ENCODE results near the gene CFAP299.

The CFAP299 gene

DNA sequence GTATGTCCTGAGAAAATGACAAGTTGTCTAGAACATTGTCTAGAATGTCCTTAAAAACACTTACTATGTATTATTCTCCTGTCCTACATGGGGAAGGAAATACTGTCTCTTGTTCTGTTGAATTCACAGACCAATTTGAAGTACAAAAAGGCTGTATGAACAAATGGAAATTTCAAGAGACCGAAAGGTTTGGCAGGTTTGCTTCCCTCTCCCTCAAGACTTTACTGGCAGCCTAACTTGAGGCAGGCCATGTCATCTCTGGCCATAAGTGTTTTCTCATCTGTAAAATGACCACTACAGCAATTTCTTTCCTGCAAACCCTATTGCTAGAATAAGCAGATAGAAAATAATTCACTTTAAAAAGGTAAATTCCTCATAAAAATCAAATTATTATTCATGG, 503.8 kb downstream of the CFAP299 start:
- DNase-seq (ENCODE audit: low read depth): no peak

DNA sequence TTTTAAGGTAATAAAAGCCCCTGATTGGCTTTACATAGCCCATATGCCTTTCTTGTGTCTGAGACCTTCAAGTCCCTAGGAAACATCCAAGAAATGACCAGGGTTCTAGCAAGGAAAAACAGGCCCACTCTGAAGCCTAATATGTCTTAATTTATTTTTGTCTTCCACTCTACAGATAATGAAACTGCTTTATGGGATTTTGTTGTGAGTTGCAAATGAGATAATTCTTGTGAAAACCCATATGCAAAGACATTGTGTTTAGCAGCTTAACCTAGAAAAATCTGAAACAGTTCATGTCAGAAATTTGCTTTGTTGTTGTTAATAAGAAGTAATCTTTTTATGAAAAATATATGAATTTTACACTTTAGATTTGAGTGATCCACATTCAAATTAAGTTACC, 504.3 kb downstream of the CFAP299 start:
- no peak for DNase-seq (ENCODE audit: low read depth)

DNA sequence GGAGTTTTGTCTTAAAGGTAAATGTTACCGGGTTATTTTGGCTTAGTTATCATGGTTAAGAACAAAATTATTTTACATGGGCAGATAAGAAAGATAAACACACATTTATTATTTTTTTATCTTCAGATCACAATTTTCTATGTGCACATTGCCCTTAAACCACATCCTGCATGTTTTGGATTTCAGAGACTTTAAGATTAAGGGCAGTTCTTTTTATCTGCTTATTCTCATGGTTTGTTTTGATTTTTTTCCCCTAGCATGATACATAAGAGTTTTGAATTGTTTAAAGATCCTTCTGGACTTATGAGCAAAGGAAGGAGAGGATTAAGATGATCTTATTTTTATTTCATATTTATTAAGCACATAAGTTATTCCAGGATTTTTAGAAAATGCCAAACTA, 504.9 kb downstream of the CFAP299 start:
- DNase-seq (ENCODE audit: low read depth): no peak

DNA sequence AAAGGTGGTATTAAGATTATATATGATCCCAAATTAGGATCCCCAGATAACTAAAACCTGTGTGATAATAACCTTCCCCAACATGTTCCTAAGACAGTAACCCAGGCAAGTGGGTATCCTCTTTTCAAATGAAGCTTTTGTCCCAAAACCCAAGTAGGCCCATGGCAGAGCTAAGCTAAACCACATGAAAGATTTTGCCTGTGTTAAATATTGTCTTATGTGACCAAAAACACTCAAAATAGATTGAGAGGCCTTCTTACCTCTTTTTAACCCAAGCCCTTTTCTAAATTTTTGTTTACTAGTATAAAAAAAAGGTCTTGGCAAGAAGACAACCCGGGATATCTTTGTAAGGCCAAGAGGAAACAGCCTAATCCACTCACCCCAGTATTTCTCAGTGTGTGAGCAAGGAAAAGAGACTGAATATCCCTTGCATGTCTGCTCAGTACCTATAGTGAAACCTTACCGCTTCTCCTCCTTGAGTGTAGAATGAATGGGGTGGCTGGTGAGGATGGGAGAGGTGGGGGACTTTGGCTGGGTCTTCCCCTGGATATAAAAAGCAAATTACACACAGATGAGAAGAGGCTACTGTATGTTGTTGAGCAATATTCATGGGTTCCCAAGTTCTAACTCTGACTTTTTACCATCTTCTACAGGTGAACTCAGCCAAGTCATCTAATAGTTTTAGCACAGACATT, 506.2 kb downstream of the CFAP299 start:
- no peak for DNase-seq (ENCODE audit: low read depth)

DNA sequence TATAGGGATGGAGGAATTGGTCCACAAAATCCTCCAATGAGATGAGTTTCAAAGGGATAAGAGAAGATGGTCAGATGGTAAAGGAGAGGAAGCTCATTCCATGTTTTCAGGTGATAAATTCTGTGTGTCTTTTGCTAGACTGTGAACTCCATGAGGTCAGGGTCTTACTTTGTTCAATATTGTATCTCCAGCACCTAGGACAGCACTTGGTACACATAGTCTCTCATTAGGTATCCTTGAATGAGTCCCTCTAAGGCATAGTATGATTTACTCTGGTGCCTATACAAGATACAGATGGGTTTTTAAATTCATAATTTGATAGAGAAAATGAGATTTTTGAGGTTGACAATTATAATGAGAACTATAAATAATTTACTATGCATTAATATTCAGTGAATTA, 510.7 kb downstream of the CFAP299 start:
- no peak for DNase-seq (ENCODE audit: low read depth)

DNA sequence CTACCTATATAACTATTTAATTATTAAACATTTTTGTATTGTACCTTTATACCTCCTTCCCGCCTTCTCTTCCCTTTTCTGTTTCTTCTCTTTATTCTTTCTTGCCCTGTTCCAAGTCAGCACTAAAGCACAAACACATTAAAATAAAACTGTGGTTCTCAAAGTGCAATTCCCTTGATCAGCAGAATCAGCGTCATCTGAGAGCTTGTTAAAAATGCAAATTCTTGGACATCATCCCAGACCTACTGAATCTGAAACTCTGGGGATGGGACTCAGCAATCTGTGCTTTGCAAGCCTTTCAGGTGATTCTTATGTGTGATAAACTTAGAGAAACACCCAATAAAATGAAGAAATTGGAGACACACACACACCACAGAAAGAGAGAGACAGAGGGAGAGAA, 516.5 kb downstream of the CFAP299 start:
- no peak for DNase-seq (ENCODE audit: low read depth)

DNA sequence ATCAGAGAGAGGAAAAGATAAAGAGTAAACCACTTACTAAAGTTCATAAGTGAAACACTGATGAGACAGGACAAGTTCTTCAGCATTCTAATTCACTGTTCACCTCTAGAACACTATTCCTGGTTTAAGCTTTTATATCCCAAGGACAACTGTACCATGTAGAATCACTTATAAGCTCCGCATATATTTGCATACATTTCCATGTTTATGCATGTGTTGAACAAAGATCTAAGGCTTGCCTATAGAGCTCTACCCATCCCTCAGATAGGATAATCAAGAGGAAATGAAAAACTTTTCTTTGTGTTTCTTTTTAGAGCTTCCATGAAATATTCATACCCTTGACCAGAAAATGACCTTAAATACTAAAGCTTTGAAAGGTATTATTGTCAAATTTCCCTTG, 538.0 kb downstream of the CFAP299 start:
- no peak for DNase-seq (ENCODE audit: low read depth)

DNA sequence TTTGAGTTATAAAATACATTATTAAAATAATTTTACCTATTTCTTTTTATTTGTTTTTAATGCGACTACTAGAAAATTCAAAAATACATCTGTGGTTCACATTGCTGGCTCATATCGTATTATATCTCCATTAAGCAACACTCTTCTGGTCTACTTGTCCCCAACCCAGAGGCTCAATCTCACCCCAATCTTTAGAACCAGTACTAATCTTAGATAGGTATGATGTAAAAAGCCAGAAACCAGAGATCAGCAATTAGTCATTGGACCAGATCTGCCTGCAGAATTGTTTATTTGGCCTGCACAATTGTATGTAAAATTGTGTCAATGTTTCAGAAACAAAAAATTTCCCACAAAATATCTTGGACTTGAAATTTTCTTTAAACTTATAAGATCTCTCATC, 539.4 kb downstream of the CFAP299 start:
- DNase-seq (ENCODE audit: low read depth): no peak

DNA sequence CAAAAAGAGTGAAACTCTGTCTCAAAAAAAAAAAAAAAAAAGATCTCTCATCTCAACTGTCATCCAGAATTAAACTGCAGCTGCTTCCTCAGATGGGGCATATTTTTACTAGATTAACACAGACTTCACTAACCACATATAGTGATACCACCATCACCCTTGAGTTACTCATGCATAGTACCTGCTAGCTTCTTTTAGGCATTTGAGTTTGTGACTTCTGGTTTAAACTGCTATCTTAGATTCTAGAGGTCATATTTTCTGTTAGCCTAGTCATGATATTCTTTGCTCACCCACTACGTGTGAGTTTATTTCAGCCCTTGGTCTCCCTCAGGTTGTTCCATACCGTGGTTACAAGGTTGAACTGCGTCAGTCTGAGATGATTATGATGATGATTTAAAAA, 540.1 kb downstream of the CFAP299 start:
- no peak for DNase-seq (ENCODE audit: low read depth)

DNA sequence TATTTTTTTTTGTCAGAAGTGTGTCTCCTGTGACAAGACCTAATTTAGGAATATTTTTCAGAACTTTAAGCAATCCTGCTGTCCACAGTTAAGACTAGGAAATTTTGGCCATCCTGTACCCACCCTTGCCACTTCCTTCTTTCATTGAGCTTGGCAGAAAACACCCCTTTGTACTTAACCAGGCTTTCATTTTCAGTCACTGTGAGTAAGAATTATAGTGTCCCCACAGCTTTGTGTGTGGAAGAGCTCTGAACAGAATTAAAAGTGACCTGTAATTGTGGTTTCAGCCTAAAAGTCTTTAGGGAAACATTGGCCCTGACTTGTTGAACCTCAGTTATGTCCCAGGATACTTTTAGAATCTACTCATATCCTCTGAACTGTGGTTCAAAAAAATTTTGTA, 541.3 kb downstream of the CFAP299 start:
- no peak for DNase-seq (ENCODE audit: low read depth)

DNA sequence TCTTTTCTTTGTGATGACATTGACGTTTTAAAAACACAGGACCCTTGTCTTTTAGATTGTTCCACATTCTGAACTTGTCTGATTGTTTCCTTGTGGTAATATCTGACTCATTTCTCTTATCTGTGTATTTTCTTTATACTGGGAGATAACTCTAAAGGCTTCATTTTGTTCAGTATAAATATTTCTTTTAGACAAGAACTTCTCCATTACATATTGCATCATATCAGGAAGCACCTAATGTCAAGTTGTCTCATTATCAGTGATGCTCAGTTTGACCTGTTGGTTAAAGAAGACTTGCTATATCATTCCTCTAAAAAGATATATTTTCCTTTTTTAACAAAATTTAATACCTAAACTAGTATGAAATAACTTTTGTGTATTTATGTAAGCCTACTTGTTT, 542.7 kb downstream of the CFAP299 start:
- DNase-seq (ENCODE audit: low read depth): no peak

DNA sequence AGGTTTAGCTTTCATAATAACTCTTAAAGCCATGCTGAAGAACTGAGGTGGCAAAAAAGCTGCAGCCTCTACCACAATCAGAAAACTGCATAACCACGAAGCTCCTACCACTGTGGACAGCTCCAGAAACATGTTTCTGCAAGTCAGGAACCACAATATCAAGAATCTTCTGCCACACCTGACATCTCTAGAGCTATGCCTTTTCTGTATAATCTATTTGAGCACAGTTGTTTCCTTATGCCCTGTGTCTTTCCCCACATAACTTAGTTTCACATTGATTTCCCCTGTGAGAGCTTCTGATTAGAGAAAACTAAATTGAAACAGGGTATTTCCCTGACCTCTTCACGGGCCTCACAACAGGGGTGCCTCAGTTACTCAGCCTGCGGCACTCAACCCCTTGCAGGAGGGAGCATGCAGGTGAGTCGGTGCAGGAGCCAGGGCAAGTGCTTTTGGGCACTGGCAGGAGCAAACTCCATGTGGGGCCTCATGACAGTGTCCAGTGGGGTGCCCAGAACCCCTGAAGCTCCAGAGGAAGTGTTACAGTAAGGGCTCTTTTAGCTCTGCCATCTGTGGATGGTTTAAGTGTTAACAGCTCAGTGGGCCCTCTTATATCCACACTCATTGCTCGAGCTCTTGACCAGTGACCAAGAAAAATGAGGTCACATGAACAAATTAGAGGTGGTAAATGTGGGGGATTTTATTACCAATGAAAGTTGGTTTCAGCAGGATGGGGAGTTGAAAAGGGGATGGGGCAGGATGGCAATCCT, 562.2 kb downstream of the CFAP299 start:
- no peak for DNase-seq (ENCODE audit: low read depth)

DNA sequence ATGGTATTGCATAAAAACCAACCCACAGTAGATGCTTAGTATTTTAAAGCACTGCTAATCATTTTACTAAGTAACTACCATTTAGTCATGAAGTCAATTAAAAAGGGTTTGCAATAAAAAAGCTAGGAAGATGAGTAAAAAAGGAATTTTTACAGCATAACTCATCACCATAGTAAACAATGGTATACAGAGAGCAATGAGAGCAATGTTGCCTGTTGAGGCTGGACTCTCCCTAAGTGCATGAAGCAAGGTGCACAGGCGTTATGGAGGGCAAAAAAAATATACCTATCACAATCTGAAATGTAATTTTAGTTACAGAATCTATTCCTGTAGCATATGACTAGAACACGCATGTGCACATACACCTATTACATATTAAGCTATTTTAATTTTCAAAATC, 565.4 kb downstream of the CFAP299 start:
- no peak for DNase-seq (ENCODE audit: low read depth)

DNA sequence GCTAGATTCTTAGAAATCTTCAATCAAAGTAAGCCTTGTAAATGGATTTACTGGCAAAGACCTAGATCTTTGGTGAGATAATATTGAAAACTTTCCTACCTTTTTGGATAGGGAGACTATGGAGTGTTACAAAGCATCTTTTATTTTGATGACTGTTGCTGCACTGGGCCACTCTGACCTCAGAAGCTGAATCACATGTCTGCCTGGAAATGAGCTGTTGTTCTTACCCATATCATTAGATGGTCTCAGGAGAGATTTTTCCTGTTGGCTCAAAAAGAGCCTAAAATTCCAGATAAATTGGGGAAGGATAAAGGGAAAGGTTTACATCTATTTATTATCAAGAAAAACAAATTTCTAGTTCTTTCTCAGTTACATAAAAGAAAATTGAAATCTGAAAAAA, 567.5 kb downstream of the CFAP299 start:
- DNase-seq (ENCODE audit: low read depth): no peak

DNA sequence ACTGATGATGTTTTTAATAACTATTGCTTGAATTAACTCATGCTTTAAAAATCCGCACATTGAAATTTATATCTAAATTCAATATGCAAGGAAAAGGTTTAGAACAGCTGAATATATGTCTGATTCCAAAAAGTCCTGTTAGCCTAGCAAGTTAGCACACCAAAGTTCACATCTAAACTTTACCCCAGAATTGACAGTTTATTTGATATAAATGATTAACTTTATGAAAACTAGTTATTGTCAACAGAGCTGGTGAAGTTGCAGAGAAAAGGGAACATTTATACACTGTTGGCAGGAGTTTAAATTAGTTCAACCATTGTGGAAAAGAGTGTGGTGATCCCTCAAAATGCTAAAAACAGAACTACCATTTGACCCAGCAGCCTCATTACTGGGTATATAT, 574.4 kb downstream of the CFAP299 start:
- no peak for DNase-seq (ENCODE audit: low read depth)

DNA sequence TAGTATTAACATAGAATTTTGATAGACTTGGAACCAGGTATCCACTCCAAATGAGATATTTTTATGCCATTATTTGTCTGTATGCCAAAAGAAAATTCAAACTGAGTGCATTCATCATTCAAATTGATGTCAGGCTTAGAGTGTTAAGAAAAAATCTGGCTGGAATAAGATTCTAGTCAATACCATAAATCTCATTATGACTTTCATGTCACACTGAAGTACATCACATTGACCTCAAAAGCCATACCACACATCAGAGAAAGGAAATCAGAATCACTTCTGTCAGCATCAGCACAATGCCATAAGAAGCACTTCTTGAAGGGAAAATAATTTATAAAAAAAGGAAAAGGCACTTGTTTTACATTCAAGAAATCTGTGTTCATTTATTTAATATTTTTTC, 575.9 kb downstream of the CFAP299 start:
- DNase-seq (ENCODE audit: low read depth): no peak

DNA sequence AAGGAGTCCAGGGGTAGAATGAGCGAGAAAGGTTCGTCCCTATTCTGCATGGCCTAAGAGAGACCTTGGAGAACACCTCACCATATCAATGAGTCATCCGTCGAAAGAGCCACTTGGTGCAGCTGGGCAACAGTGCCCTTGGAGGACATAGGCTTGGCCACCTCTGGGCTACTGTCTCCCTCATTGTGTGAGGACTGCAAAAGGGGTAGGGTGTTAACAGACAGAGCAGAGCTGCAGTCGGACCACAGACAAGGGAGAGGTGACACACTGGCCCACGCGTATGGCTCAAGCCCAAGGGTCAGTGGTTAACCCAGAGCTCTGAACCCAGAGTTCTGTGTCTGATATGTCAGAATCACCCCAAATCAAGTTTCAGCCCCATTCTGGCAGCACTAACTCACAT, 576.8 kb downstream of the CFAP299 start:
- no peak for DNase-seq (ENCODE audit: low read depth)

DNA sequence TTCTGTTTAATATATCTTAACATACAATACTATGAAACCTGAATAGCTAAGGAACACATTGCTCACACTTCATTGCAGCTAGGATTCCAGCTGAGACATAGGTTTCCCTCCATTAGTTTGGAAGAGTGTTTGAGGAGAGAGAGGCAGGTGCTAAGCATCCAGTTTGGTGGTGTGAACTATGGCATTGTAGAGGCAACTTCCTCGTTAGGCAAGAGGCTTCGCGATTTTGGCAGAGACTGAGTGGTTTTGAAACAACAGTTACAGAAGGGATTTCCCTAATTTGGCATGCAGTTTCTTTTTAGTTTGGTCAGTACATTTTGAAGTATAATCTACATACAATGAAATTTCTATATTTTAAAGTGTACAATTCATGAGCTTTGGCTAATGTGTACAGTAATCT, 577.9 kb downstream of the CFAP299 start:
- DNase-seq (ENCODE audit: low read depth): no peak

DNA sequence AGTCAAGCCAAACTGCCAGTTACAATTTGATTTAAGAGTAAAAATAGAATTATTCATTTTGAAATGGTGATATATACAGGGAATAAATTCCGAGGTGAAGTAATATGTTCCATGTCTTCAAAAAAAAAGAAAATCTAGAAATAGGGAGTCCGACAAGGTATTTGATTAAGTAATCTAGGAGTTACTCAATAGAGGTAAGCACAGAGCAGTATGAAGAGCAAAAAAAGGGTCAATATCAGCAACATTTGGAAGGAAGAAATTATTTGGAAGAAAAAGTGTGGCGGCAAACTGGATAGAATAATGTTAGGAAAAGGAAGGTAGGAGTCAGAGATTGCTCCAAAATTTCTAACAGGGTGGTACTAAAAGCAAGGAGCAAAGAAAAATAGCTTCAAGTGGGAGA, 581.2 kb downstream of the CFAP299 start:
- DNase-seq (ENCODE audit: low read depth): no peak

DNA sequence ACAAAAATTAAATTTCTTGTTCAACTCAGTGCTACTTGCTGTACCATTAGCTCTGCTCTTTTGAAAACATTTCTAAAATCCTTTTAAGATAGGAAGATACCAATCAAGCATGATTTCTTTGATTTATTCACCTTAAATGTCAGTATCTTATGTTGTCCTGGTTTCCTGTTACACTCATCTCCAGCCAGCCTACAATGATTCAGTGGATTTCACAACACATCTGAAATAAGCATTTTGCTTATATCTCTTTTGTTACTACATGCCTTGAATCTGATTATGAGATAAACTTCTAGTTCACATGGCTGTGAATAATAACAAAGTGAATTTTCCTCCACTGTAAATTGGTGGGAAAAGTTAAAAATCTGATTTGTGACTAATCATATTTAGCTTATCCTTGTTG, 582.5 kb downstream of the CFAP299 start:
- DNase-seq (ENCODE audit: low read depth): no peak

DNA sequence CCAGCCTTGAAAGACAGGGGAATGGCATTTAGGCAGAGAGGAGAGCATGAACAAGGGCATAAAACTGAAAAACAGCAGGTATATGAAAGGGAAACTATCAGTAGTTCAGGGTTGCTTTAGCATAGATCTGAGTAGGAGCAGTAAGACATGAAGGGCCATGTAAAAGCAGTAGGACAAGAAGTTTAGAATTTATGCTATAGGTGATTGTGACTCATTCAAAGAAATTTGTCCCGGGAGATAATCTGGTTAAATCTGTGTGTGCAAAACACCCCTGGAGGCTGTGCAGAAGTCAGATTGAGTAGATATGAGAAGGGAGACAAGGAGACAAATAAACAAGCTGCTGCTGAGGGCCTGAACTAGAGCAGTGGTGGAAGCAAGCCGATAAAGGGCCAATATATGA, 585.9 kb downstream of the CFAP299 start:
- no peak for DNase-seq (ENCODE audit: low read depth)

DNA sequence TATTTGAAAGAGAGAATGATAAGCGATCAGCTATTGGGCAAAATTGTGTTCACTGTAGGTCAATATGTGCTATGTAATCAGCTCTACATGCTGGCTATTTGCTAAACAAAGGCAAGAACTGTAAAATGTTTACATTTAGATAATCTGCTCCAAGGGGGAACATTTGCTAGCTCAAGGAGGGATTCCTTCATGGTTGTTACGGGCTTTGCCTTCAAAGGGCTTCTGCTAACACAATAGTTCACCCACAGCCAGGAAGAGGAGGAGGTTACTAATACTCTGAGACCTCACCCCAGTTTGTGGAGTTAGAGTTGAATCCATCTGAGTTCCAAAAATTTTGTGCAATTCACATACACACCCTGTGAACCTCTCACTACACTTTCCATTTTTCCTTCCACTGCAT, 587.4 kb downstream of the CFAP299 start:
- DNase-seq (ENCODE audit: low read depth): no peak

DNA sequence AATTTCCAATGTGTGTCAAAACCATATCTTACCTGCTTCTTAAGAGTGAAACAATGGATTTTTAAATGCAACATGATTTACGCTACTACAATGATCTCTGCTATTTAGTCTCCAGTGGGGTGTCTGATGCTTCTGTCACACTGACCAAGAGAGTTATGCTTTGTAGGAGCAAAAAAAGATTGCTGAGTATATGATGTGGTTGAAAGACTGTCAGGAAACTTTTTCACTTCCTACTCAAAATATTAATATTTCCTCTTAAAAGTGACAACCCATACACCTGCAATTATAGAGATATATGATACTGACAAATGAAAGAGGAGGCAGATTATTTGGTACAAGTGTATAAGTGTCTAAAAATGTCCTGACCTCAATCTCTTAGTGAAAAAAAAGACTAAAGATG, 589.8 kb downstream of the CFAP299 start:
- no peak for DNase-seq (ENCODE audit: low read depth)

DNA sequence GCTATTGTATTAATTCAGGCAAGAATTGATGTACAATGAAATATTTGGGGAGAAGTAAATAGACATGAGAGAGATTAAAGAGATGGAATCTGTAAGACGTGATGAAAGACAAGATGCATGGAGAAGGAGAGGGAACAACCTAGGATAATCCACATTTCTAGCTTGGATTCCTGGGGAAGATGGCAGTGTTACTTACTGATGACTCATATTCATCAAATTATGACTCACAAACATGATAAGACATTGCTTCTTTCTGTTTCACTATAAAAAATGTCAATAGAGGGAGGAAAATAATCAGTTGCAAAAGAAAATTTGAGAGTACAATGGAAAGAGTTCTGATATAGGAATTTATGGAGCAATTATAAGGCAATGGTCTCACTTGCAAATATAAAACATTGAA, 590.9 kb downstream of the CFAP299 start:
- no peak for DNase-seq (ENCODE audit: low read depth)
